Heart left ventricle (tissue), 16 donors: ENCODE data around the gene ENTPD8. TPM values are rescaled to one million over a fixed set of nuclear protein-coding genes. Genes with fewer than 3 reads are reported as not detected.

ENCODE experiments used
- ATAC-seq, 4 donors: fragments of 200-7000 bp; cut with Tn5 transposase; one replicate each; pipeline ENCODE4 v1.9.1; 2020 to 2022; ENCODE audit warnings: moderate library complexity in 4 of 4, mild to moderate bottlenecking in 3 of 4, moderate number of reproducible peaks in 1 of 4
- DNase-seq, 5 donors: peaks; one replicate each; pipeline ENCODE4 v3.0.0-alpha.2; 2020
- H3K27ac ChIP-seq, 12 donors: fragments of 200-600 bp; sonication (generic) in 4 of 12; one replicate each; pipeline versions ENCODE4 v1.5.0 to v1.8.0; 2016 to 2022; ENCODE audit warnings: mild to moderate bottlenecking in 2 of 12
- H3K27me3 ChIP-seq, 9 donors: fragments of 200-600 bp; sonication (generic) in 2 of 9; one replicate each; pipeline versions ENCODE4 v1.5.1 to v1.8.0; 2016 to 2022; ENCODE audit warnings: mild to moderate bottlenecking in 3 of 9
- H3K36me3 ChIP-seq, 9 donors: fragments of 200-600 bp; sonication (generic) in 2 of 9; one replicate each; pipeline versions ENCODE4 v1.5.0 to v1.8.0; 2018 to 2022; ENCODE audit warnings: mild to moderate bottlenecking in 2 of 9
- H3K4me1 ChIP-seq, 12 donors: fragments of 200-600 bp; sonication (generic) in 4 of 12; one replicate each; pipeline versions ENCODE4 v1.5.0 to v1.8.0; 2016 to 2022; ENCODE audit warnings: mild to moderate bottlenecking in 3 of 12
- H3K4me3 ChIP-seq, 12 donors: fragments of 200-600 bp; sonication (generic) in 4 of 12; one replicate each; pipeline versions ENCODE4 v1.5.0 to v1.8.0; 2017 to 2022; ENCODE audit warnings: mild to moderate bottlenecking in 9 of 12, moderate library complexity in 4 of 12
- H3K9me3 ChIP-seq, 12 donors: fragments of 200-600 bp; sonication (generic) in 4 of 12; one replicate each; pipeline versions ENCODE4 v1.5.0 to v1.8.0; 2016 to 2022; ENCODE audit warnings: mild to moderate bottlenecking in 1 of 12
- CTCF ChIP-seq, 12 donors: fragments of 200-600 bp; sonication (generic) in 4 of 12; IDR thresholded peaks; one replicate each; pipeline versions ENCODE4 v1.5.0 to v1.8.0; 2018 to 2022; ENCODE audit warnings: antibody characterized with exemption in 12 of 12, mild to moderate bottlenecking in 5 of 12
- POLR2A ChIP-seq, 2 donors: fragments of 450-650 bp; IDR thresholded peaks; one replicate each; pipeline ENCODE4 v1.6.1; 2017; ENCODE audit warnings: antibody characterized with exemption in 2 of 2, mild to moderate bottlenecking in 2 of 2, moderate library complexity in 2 of 2
- WGBS, 4 donors: extraction: QIAGEN DNeasy Blood & Tissue Kit in 2 of 4; methylation state at CpG; one replicate each; pipeline versions ENCODE4 v1.1.5 to v1.1.7; 2013 to 2018; 5-methylcytosine and 5-hydroxymethylcytosine counted together
- intact Hi-C, 10 donors: fragments of 100-400 bp; cut with DNase I; formaldehyde crosslinking; loops; one replicate each; pipeline versions ENCODE4 v1.11.1 to v1.14.2; 2022
- polyA plus RNA-seq, 2 donors: library from polyadenylated mRNA; stranded (reverse); fragments of 200-250 nt; gene quantifications; one replicate each; pipeline ENCODE4 v1.2.3, GENCODE V29; 2013
- total RNA-seq, 9 donors: library from RNA; depleted of rRNA in 2 of 9; stranded (reverse); fragments of >200 nt in 2 of 9; fragmentation: NEBNext Ultra II Directional in 3 of 9; extraction: Animal tissue kit (Norgen Biotek cat#: 25700) in 3 of 9; gene quantifications; one replicate each; pipeline versions ENCODE4 v1.1.0 to v1.2.4, GENCODE V29; 2016 to 2023
- donor health status: ischemic (EF 13 %, LVEDD 7.1; RV severe dilation, severe dysfunction).
- donor health status: healthy with polysubstance abuse.
- donor health status: DM: no; HTN: yes; CAD: no.
- donor health status: DM: no; HTN: no; CAD: no.
- donor health status: ischemic (EF 25% LVEDD 6.9; RV normal size, moderate dysfunction).
- donor health status: ischemic (EF 25% LVEDD 5.7; RV mildly dilated, moderate dysfunction).
- donor health status: healthy.
- donor health status: DM: yes; HTN: yes; CAD: no.
- donor health status: ischemic (EF 35%, LVEDD 5.7; RV mildly dilated, moderate dysfunction).
- donor health status: nonischemic (EF 11% LVEDD 7.7; RV severe dilation, severe dysfunction).
- donor health status: DM: yes; HTN: yes; CAD: no.
- donor health status: PGD.
- donor health status: ischemic (EF 29% LVEDD 5.4; RV normal size, mild dysfunction).
- donor health status: nonischemic (EF 23%, LVEDD 6.1; RV moderate dilation, normal function).

ENTPD8 gene
- total and polyA plus RNA-seq, 11 donors, result not detected

DNA sequence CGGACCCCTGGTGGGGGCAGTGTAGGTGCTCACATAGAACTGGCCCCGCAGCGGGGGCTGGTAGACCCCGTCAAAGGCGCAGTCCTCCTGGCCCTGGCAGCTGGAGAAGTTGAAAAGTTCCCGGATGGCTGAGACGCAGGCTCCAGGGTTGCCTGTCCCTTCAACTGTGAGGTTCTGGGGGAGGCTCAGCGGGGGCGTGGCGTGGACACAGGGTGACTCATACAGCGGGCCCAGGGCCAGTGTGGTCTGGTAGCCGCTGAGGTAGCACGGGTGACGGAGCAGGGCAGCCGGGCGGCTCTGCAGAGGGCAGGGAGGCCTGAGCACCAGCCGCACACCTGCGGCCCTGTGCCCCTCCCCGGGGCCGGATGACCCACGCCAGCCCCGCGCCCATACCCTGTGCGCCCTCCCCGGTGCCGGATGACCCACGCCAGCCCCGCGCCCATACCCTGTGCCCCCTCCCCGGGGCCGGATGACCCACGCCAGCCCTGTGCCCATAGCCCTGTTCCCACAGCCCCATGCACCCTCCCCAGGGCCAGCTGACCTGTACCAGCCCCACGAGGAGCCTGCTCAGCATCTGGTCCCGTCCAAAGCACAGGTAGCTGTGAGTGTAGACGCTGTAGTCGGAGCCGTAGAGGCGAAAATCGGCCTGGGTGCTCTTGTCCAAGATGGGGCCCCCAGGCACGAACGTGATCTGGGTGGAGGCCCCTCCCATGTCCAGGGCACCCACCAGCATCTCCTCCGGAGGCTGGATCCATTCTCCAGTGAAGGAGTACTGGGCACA lies 5.0 kb downstream of the ENTPD8 start:
- DNase-seq, result peak in 3 of 5 donors; percentile 40 to 69 (median 63)
- ATAC-seq, result peak in 3 of 4 donors; percentile 46 to 58 (median 55)
- H3K27me3 ChIP-seq, result peaks cover 0 to 10% (median under 1%) of the 10 kb centered on the region in 9 donors
- WGBS, 4 donors, result 76 to 82% (median 80%) methylated on average over 21 to 42 of the region's 42 CpGs
- no peak overlapping the region for H3K4me3 ChIP-seq
- no peaks in the 10 kb centered on the region for H3K36me3 ChIP-seq
- intact Hi-C loops, result no loop called here
- no peaks in the 10 kb centered on the region for H3K9me3 ChIP-seq
- TF ChIP-seq CTCF (IDR thresholded peaks at IDR 0.05), result no peak
- TF ChIP-seq POLR2A (IDR thresholded peaks at IDR 0.05), result no peak
- peaks cover 0 to 3% (median 0%) of the 10 kb centered on the region in 12 donors for H3K4me1 ChIP-seq
- no peak overlapping the region for H3K27ac ChIP-seq

DNA sequence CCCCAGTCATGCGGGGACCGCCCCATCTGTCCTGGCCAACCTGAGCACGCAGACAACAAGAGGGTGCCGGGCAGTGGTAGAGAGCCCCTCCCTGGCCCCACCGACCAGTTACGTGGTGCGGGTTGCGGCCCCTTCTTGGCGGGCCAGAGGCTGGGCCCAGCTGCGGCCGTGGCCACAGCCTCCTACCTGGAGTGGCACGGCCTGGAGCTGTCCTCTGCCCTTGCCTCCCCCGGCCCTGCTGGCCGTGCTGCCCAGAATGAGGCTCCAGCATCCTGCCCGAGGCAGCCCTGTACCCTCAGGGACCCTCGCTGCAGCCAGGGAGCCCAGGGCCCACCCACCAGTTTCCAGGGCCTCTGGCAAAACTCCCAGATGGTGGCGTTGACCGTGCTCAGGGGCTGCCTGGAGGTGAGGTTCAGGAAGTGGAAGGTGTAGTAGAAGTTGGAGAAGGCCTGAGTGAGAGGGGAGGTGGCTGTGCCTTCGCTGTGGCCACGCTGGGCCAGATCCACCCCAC lies 5.7 kb downstream of the ENTPD8 start:
- no peak for ATAC-seq
- no peak overlapping the region for H3K27ac ChIP-seq
- 70 to 84% (median 80%) methylated on average over 9 to 20 of the region's 20 CpGs for WGBS, 4 donors

GRCh38 chr9:137434498-137435380 lies 6.4 kb downstream of the ENTPD8 start:
- intact Hi-C loops, result no loop called here
- H3K4me1 ChIP-seq, result peaks cover 0 to 3% (median 0%) of the 10 kb centered on the region in 12 donors
- no peaks in the 10 kb centered on the region for H3K36me3 ChIP-seq
- no peak overlapping the region for H3K4me3 ChIP-seq
- TF ChIP-seq CTCF (IDR thresholded peaks at IDR 0.05), result no peak
- TF ChIP-seq POLR2A (IDR thresholded peaks at IDR 0.05), result no peak
- H3K27ac ChIP-seq, result no peak overlapping the region
- peak in 3 of 5 donors; percentile 24 to 62 (median 25) for DNase-seq
- peaks cover 0 to 9% (median 0%) of the 10 kb centered on the region in 9 donors for H3K27me3 ChIP-seq
- ATAC-seq, result no peak
- WGBS, 4 donors, result 85 to 93% (median 87%) methylated on average over 26 to 43 of the region's 43 CpGs
- no peaks in the 10 kb centered on the region for H3K9me3 ChIP-seq

More for the DNA sequence above, 5.7 kb downstream of the ENTPD8 start:
- H3K4me3 ChIP-seq, result no peak overlapping the region
- TF ChIP-seq CTCF (IDR thresholded peaks at IDR 0.05) (no peak), POLR2A (IDR thresholded peaks at IDR 0.05) (no peak)
- intact Hi-C loops, result no loop called here
- H3K9me3 ChIP-seq, result no peaks in the 10 kb centered on the region
- no peaks in the 10 kb centered on the region for H3K36me3 ChIP-seq
- peaks cover 0 to 3% (median 0%) of the 10 kb centered on the region in 12 donors for H3K4me1 ChIP-seq
- peaks cover 0 to 9% (median 0%) of the 10 kb centered on the region in 9 donors for H3K27me3 ChIP-seq
- DNase-seq, result peak in 3 of 5 donors; percentile 12 to 54 (median 25)
